Endothelial cell of umbilical vein (primary cell): Measurements from ENCODE around the gene CSMD2. TPM values are rescaled to one million over a fixed set of nuclear protein-coding genes. Genes with fewer than 3 reads are reported as not detected.

Source experiments
- BruUV-seq: library from RNA; stranded (reverse); fragments of 400-500 nt; replicated peaks from 2 replicates; lab custom pipeline; 2021; lab: Mats Ljungman, UMichigan
- CTCF ChIA-PET: fragments of 300-600, 350-600 bp; sonication (Branson Sonifier 250); formaldehyde crosslinking; loops from one replicate; lab custom pipeline; 2021; ENCODE audit warnings: antibody characterized with exemption, inconsistent platforms; lab: Charles Lee
- POLR2A ChIA-PET: fragments of 300-600, 350-600 bp; sonication (Branson Sonifier 250); formaldehyde crosslinking; loops from one replicate; lab custom pipeline; 2021; ENCODE audit warnings: antibody characterized with exemption, inconsistent platforms; lab: Charles Lee
- DNase-seq: peaks from one replicate; pipeline ENCODE4 v3.0.0-alpha.2; 2011; ENCODE audit warnings: low read depth, low spot score
- FAIRE-seq: peaks from 2 replicates; lab custom pipeline; 2011; peaks lifted over from hg19 to GRCh38; lab: Jason Lieb, UNC
- H2AFZ ChIP-seq: 2 replicates; pipeline ENCODE4 v1.6.0; 2012; ENCODE audit warnings: low read depth, low read length, control low read depth, inconsistent platforms
- H3K27ac ChIP-seq: 2 replicates; pipeline ENCODE4 v1.5.1; 2011; ENCODE audit warnings: low read depth, mild to moderate bottlenecking, control low read depth, low read length, moderate library complexity; ENCODE audit not compliant: insufficient read depth
- H3K27me3 ChIP-seq, 2 experiments: 2 replicates each; pipeline versions ENCODE4 v1.6.0 to v1.6.1; 2011; ENCODE audit warnings: low read length in 2 of 2, mixed read lengths in 1 of 2; ENCODE audit not compliant: control insufficient read depth in 2 of 2, insufficient read depth in 2 of 2
- H3K36me3 ChIP-seq, 2 experiments: 2 replicates in 1 of 2; 3 replicates in 1 of 2; pipeline ENCODE4 v1.5.1; 2011; ENCODE audit warnings: low read length in 2 of 2, mild to moderate bottlenecking in 1 of 2, moderate library complexity in 1 of 2; ENCODE audit not compliant: control insufficient read depth in 2 of 2, insufficient read depth in 2 of 2; ENCODE audit errors: extremely low read depth in 1 of 2
- H3K4me1 ChIP-seq: 3 replicates; pipeline ENCODE4 v1.5.1; 2011; ENCODE audit warnings: mild to moderate bottlenecking, low read length; ENCODE audit not compliant: control insufficient read depth, insufficient read depth; ENCODE audit errors: extremely low read depth
- H3K4me2 ChIP-seq: 2 replicates; pipeline ENCODE4 v1.6.1; 2011; ENCODE audit warnings: low read length, control low read depth, mixed read lengths; ENCODE audit not compliant: insufficient read depth
- H3K4me3 ChIP-seq, 3 experiments: fragments of 200-600 bp in 1 of 3; sonication (generic), shearing (Covaris generic) in 1 of 3; replicated peaks in 1 of 3; 2 replicates each; pipeline ENCODE4 v1.5.1; 2011 to 2016; ENCODE audit warnings: control low read depth in 3 of 3, low read length in 3 of 3, mild to moderate bottlenecking in 2 of 3, inconsistent platforms in 1 of 3, low read depth in 1 of 3, moderate library complexity in 1 of 3; ENCODE audit not compliant: insufficient read depth in 1 of 3
- H3K79me2 ChIP-seq: 2 replicates; pipeline ENCODE4 v1.6.0; 2012; ENCODE audit warnings: low read length, inconsistent platforms; ENCODE audit not compliant: control insufficient read depth, insufficient read depth
- H3K9ac ChIP-seq: replicated peaks from 2 replicates; pipeline ENCODE3; 2011; ENCODE audit warnings: low read length, control low read depth; ENCODE audit not compliant: insufficient read depth; ENCODE audit errors: extremely low read depth
- H3K9me1 ChIP-seq: replicated peaks from 3 replicates; pipeline ENCODE4 v1.6.0; 2011; ENCODE audit warnings: mild to moderate bottlenecking, low read length; ENCODE audit not compliant: control insufficient read depth, insufficient read depth; ENCODE audit errors: extremely low read depth
- H3K9me3 ChIP-seq: replicated peaks from 2 replicates; pipeline ENCODE4 v1.5.1; 2012; ENCODE audit warnings: low read length, inconsistent platforms; ENCODE audit not compliant: control insufficient read depth, insufficient read depth
- H4K20me1 ChIP-seq: replicated peaks from 2 replicates; pipeline ENCODE3; 2011; ENCODE audit warnings: mild to moderate bottlenecking, low read length; ENCODE audit not compliant: control insufficient read depth, insufficient read depth; ENCODE audit errors: extremely low read depth
- EZH2 ChIP-seq: IDR thresholded peaks from 2 replicates; pipeline ENCODE4 v1.6.1; 2012; ENCODE audit warnings: borderline replicate concordance, low read depth, mild to moderate bottlenecking, moderate library complexity, low read length, inconsistent platforms; ENCODE audit not compliant: severe bottlenecking
- FOS ChIP-seq: IDR thresholded peaks from 2 replicates; pipeline ENCODE4 v1.6.1; 2011; ENCODE audit warnings: mild to moderate bottlenecking, low read length, moderate library complexity, borderline replicate concordance; ENCODE audit not compliant: insufficient read depth
- GATA2 ChIP-seq: IDR thresholded peaks from 2 replicates; pipeline ENCODE4 v1.7.0; 2011; ENCODE audit warnings: low read depth, mild to moderate bottlenecking, moderate library complexity, mixed read lengths, low read length; ENCODE audit not compliant: insufficient read length, insufficient read depth
- JUN ChIP-seq: IDR thresholded peaks from 2 replicates; pipeline ENCODE4 v1.6.1; 2011; ENCODE audit warnings: borderline replicate concordance, low read depth; ENCODE audit not compliant: insufficient read length, insufficient read depth
- MYC ChIP-seq: IDR thresholded peaks from one replicate; pipeline ENCODE4 v1.6.1; 2011; ENCODE audit warnings: mild to moderate bottlenecking, low read depth, low read length
- POLR2A ChIP-seq: IDR thresholded peaks from 2 replicates; pipeline ENCODE4 v1.6.1; 2012; ENCODE audit warnings: low read depth, mild to moderate bottlenecking, control low read depth, low read length
- POLR2AphosphoS5 ChIP-seq: IDR thresholded peaks from 2 replicates; pipeline ENCODE4 v1.6.1; 2012; ENCODE audit warnings: low read depth, mild to moderate bottlenecking, control low read depth, low read length, moderate library complexity; ENCODE audit not compliant: insufficient read depth
- dilution Hi-C: fragments of 300-500 bp; cut with MboI; formaldehyde crosslinking; loops from one replicate; pipeline ENCODE4 v1.15.0; 2019; ENCODE audit warnings: low sequenced_read_pairs; ENCODE audit not compliant: extremely low pct_ligation_motif_present
- intact Hi-C: fragments of 100-400 bp; cut with micrococcal nuclease; formaldehyde crosslinking; loops from one replicate; pipeline ENCODE4 v1.10.0; 2022
- polyA plus RNA-seq, 4 experiments: library from polyadenylated mRNA; depleted of rRNA in 3 of 4; stranded (reverse) in 3 of 4; unstranded in 1 of 4; fragments of >200 nt; gene quantifications; 2 replicates each; pipeline versions ENCODE4 v1.2.1 to v1.2.3, GENCODE V29; 2011 to 2012; ENCODE audit warnings: missing spikeins in 1 of 4
- total RNA-seq: library from RNA; stranded (reverse); gene quantifications from 2 replicates; pipeline ENCODE4 v1.2.3, GENCODE V29; 2021
- TF ChIP-seq, protein P1 (sequence below): IDR thresholded peaks from 2 replicates; pipeline ENCODE4 v1.6.1; 2011; ENCODE audit not compliant: insufficient read depth, insufficient read length
- TF ChIP-seq, protein P2 (sequence below), 2 donors: IDR thresholded peaks; 1 replicate in 1 of 2; 2 replicates in 1 of 2; pipeline ENCODE4 v1.5.1; 2011; ENCODE audit warnings: low read length in 2 of 2, mild to moderate bottlenecking in 2 of 2, moderate library complexity in 2 of 2, control low read depth in 1 of 2, inconsistent platforms in 1 of 2, low read depth in 1 of 2; ENCODE audit not compliant: insufficient read depth in 1 of 2; ENCODE audit errors: extremely low read depth in 1 of 2

CSMD2 gene
- total and polyA plus RNA-seq, 2 donors (not counting 3 experiments of a cell fraction or from before 2014, with no cell fraction given) = under 0.01 TPM; not detected in 1

GRCh38 chr1:33898881-33899280 is 266.1 kb downstream of the CSMD2 start:
- POLR2A ChIA-PET = no interaction called here
- TF ChIP-seq MYC (no peak), POLR2AphosphoS5 (no peak), GATA2 (no peak), EZH2 (no peak), POLR2A (no peak), JUN (no peak), FOS (no peak)
- TF ChIP-seq, protein P1, sequence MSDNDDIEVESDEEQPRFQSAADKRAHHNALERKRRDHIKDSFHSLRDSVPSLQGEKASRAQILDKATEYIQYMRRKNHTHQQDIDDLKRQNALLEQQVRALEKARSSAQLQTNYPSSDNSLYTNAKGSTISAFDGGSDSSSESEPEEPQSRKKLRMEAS = no peak
- TF ChIP-seq, protein P2, sequence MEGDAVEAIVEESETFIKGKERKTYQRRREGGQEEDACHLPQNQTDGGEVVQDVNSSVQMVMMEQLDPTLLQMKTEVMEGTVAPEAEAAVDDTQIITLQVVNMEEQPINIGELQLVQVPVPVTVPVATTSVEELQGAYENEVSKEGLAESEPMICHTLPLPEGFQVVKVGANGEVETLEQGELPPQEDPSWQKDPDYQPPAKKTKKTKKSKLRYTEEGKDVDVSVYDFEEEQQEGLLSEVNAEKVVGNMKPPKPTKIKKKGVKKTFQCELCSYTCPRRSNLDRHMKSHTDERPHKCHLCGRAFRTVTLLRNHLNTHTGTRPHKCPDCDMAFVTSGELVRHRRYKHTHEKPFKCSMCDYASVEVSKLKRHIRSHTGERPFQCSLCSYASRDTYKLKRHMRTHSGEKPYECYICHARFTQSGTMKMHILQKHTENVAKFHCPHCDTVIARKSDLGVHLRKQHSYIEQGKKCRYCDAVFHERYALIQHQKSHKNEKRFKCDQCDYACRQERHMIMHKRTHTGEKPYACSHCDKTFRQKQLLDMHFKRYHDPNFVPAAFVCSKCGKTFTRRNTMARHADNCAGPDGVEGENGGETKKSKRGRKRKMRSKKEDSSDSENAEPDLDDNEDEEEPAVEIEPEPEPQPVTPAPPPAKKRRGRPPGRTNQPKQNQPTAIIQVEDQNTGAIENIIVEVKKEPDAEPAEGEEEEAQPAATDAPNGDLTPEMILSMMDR (IDR thresholded peaks at IDR 0.05; ENCODE audit: extremely low read depth in 1 of 2, insufficient read depth in 1 of 2, low read depth in 1 of 2, low read length in 2 of 2) = no peak

More at GRCh38 chr1:33898881-33899280, 266.1 kb downstream of the CSMD2 start:
- intact Hi-C loops = no loop called here
- Histone ChIP-seq H3K9ac (no peak overlapping the region), H3K9me3 (peaks cover 6% of the 10 kb centered on the region), H3K4me3 (no peak overlapping the region), H3K4me1 (no peaks in the 10 kb centered on the region), H3K27ac (no peak overlapping the region), H3K4me2 (no peak overlapping the region), H3K27me3 (no peaks in the 10 kb centered on the region), H3K79me2 (no peaks in the 10 kb centered on the region), H2AFZ (no peak overlapping the region), H4K20me1 (no peaks in the 10 kb centered on the region), H3K36me3 (no peaks in the 10 kb centered on the region), H3K9me1 (no peaks in the 10 kb centered on the region)
- FAIRE-seq = no peak
- BruUV-seq = no TSS peak
- dilution Hi-C loops = no loop called here
- CTCF ChIA-PET = no interaction called here
- DNase-seq = no peak
